ENCODE results near the gene SLC4A5.
A peak's percentile ranks its signal among the peaks of the same experiment; 100 is the strongest.

The SLC4A5 gene

DNA sequence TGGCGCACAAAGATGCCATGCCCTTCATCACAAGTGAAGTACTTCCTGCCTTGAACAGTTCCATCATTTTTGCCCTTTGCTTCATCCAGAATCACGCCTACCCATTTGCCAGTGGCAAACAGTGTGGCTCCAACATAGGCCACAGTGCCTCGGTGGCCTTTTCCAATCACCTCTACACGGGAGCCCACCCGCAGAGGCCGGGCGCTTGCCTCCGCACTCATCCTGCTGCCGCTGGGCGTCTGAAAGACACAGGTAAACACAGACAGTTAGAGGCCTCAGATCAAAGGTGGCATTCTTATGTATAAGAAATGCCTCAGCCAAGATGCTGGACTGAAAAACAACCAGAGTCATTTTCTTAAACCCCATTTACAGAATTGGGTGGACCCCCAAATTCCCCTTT, 34.8 kb upstream of the SLC4A5 start:
- Histone ChIP-seq H3K4ac (ENCODE audit: low read length) (no peak overlapping the region), H3K27me3 (ENCODE audit: control insufficient read depth in 3 of 3, insufficient read depth in 3 of 3, low read depth in 1 of 3, low read length in 3 of 3) (no peaks in the 10 kb centered on the region), H3K4me3 (ENCODE audit: low read length in 2 of 2) (no peak overlapping the region), H3K9me3 (replicated peaks in 1 of 2; ENCODE audit: control insufficient read depth in 2 of 2, insufficient read depth in 1 of 2, low read depth in 1 of 2, low read length in 2 of 2) (no peaks in the 10 kb centered on the region), H3K27ac (replicated peaks; ENCODE audit: low read length) (no peak overlapping the region), H2BK12ac (ENCODE audit: low read length) (no peak overlapping the region), H4K91ac (ENCODE audit: low read depth, low read length, poor library complexity) (no peak overlapping the region), H3K36me3 (replicated peaks in 1 of 2; ENCODE audit: control insufficient read depth in 2 of 2, insufficient read depth in 2 of 2, low read length in 2 of 2) (peaks cover 12 to 26% of the 10 kb centered on the region in 2 donors), H3K79me1 (ENCODE audit: low read depth, low read length) (peaks cover 22% of the 10 kb centered on the region), H3K4me1 (ENCODE audit: control insufficient read depth in 2 of 2, insufficient read depth in 1 of 2, low read depth in 1 of 2, low read length in 2 of 2) (peaks cover 26 to 27% of the 10 kb centered on the region in 2 donors), H2BK15ac (ENCODE audit: low read length) (no peak overlapping the region), H3K18ac (ENCODE audit: low read length) (no peak overlapping the region), H2BK5ac (ENCODE audit: low read length) (no peak overlapping the region), H3K23ac (ENCODE audit: low read depth, low read length, poor library complexity) (no peak overlapping the region), H2BK120ac (ENCODE audit: low read depth, low read length) (no peak overlapping the region), H2AK5ac (ENCODE audit: low read depth, low read length) (no peak overlapping the region), H3K4me2 (ENCODE audit: insufficient read depth, low read length, poor library complexity, severe bottlenecking) (no peak overlapping the region), H3K9ac (ENCODE audit: low read depth, low read length, poor library complexity) (no peak overlapping the region), H3K14ac (ENCODE audit: low read length) (no peak overlapping the region), H2AFZ (ENCODE audit: low read length) (no peak overlapping the region), H4K8ac (ENCODE audit: low read depth, low read length) (no peak overlapping the region)
- no peak for DNase-seq (ENCODE audit: low spot score)
- WGBS, 2 donors (ENCODE audit: extremely low coverage in 2 of 2, insufficient read length in 2 of 2, insufficient replicate concordance in 1 of 2), result no CpG with 5 or more reads among the region's 10 CpGs

GRCh38 chr2:74375838-74376237, 32.6 kb upstream of the SLC4A5 start:
- WGBS, 2 donors (ENCODE audit: extremely low coverage in 2 of 2, insufficient read length in 2 of 2, insufficient replicate concordance in 1 of 2), result no CpG with 5 or more reads among the region's 2 CpGs
- H3K27me3 ChIP-seq (ENCODE audit: control insufficient read depth in 3 of 3, insufficient read depth in 3 of 3, low read depth in 1 of 3, low read length in 3 of 3), result no peaks in the 10 kb centered on the region
- H3K27ac ChIP-seq (replicated peaks; ENCODE audit: low read length), result no peak overlapping the region
- H3K4me3 ChIP-seq (ENCODE audit: low read length in 2 of 2), result no peak overlapping the region
- no peak overlapping the region for H3K9ac ChIP-seq (ENCODE audit: low read depth, low read length, poor library complexity)
- no peak overlapping the region for H3K23ac ChIP-seq (ENCODE audit: low read depth, low read length, poor library complexity)
- H3K9me3 ChIP-seq (replicated peaks in 1 of 2; ENCODE audit: control insufficient read depth in 2 of 2, insufficient read depth in 1 of 2, low read depth in 1 of 2, low read length in 2 of 2), result no peaks in the 10 kb centered on the region
- peaks cover 24 to 44% of the 10 kb centered on the region in 2 donors for H3K36me3 ChIP-seq (replicated peaks in 1 of 2; ENCODE audit: control insufficient read depth in 2 of 2, insufficient read depth in 2 of 2, low read length in 2 of 2)
- DNase-seq (ENCODE audit: low spot score), result no peak
- H4K91ac ChIP-seq (ENCODE audit: low read depth, low read length, poor library complexity), result no peak overlapping the region
- no peak overlapping the region for H3K4me2 ChIP-seq (ENCODE audit: insufficient read depth, low read length, poor library complexity, severe bottlenecking)
- H4K8ac ChIP-seq (ENCODE audit: low read depth, low read length), result no peak overlapping the region
- no peak overlapping the region for H3K14ac ChIP-seq (ENCODE audit: low read length)
- no peak overlapping the region for H3K18ac ChIP-seq (ENCODE audit: low read length)
- H2BK15ac ChIP-seq (ENCODE audit: low read length), result no peak overlapping the region
- H2BK12ac ChIP-seq (ENCODE audit: low read length), result no peak overlapping the region
- no peak overlapping the region for H3K4ac ChIP-seq (ENCODE audit: low read length)
- peaks cover 30% of the 10 kb centered on the region for H3K79me1 ChIP-seq (ENCODE audit: low read depth, low read length)
- no peak overlapping the region for H2AK5ac ChIP-seq (ENCODE audit: low read depth, low read length)
- no peak overlapping the region for H2AFZ ChIP-seq (ENCODE audit: low read length)
- H2BK120ac ChIP-seq (ENCODE audit: low read depth, low read length), result no peak overlapping the region
- H2BK5ac ChIP-seq (ENCODE audit: low read length), result no peak overlapping the region
- peaks cover 26 to 28% of the 10 kb centered on the region in 2 donors for H3K4me1 ChIP-seq (ENCODE audit: control insufficient read depth in 2 of 2, insufficient read depth in 1 of 2, low read depth in 1 of 2, low read length in 2 of 2)

- Histone ChIP-seq H3K4me3 (ENCODE audit: low read length in 2 of 2) (peak overlapping the region; percentile 41 to 83), H4K91ac (ENCODE audit: low read depth, low read length, poor library complexity) (no peak overlapping the region), H3K79me1 (ENCODE audit: low read depth, low read length) (peaks cover 27% of the 10 kb centered on the region), H3K4me1 (ENCODE audit: control insufficient read depth in 2 of 2, insufficient read depth in 1 of 2, low read depth in 1 of 2, low read length in 2 of 2) (peaks cover 19 to 21% of the 10 kb centered on the region in 2 donors), H3K23ac (ENCODE audit: low read depth, low read length, poor library complexity) (no peak overlapping the region), H2BK12ac (ENCODE audit: low read length) (no peak overlapping the region), H3K4me2 (ENCODE audit: insufficient read depth, low read length, poor library complexity, severe bottlenecking) (peak overlapping the region; percentile 82), H3K4ac (ENCODE audit: low read length) (no peak overlapping the region), H3K18ac (ENCODE audit: low read length) (peak overlapping the region; percentile 81), H2AK5ac (ENCODE audit: low read depth, low read length) (no peak overlapping the region), H2BK15ac (ENCODE audit: low read length) (no peak overlapping the region), H2AFZ (ENCODE audit: low read length) (peak overlapping the region; percentile 64), H3K27me3 (ENCODE audit: control insufficient read depth in 3 of 3, insufficient read depth in 3 of 3, low read depth in 1 of 3, low read length in 3 of 3) (no peaks in the 10 kb centered on the region), H3K9me3 (replicated peaks in 1 of 2; ENCODE audit: control insufficient read depth in 2 of 2, insufficient read depth in 1 of 2, low read depth in 1 of 2, low read length in 2 of 2) (no peaks in the 10 kb centered on the region), H3K14ac (ENCODE audit: low read length) (no peak overlapping the region), H3K27ac (replicated peaks; ENCODE audit: low read length) (peak overlapping the region; percentile 50), H2BK120ac (ENCODE audit: low read depth, low read length) (no peak overlapping the region), H3K36me3 (replicated peaks in 1 of 2; ENCODE audit: control insufficient read depth in 2 of 2, insufficient read depth in 2 of 2, low read length in 2 of 2) (peaks cover 36 to 56% of the 10 kb centered on the region in 2 donors), H2BK5ac (ENCODE audit: low read length) (no peak overlapping the region), H4K8ac (ENCODE audit: low read depth, low read length) (peak overlapping the region; percentile 17), H3K9ac (ENCODE audit: low read depth, low read length, poor library complexity) (peak overlapping the region; percentile 85)
- no CpG with 5 or more reads among the region's 19 CpGs for WGBS, 2 donors (ENCODE audit: extremely low coverage in 2 of 2, insufficient read length in 2 of 2, insufficient replicate concordance in 1 of 2)
- DNase-seq (ENCODE audit: low spot score), result peak; percentile 78
Measured at GRCh38 chr2:74374509-74375205, 31.4 kb upstream of the SLC4A5 start.

DNA sequence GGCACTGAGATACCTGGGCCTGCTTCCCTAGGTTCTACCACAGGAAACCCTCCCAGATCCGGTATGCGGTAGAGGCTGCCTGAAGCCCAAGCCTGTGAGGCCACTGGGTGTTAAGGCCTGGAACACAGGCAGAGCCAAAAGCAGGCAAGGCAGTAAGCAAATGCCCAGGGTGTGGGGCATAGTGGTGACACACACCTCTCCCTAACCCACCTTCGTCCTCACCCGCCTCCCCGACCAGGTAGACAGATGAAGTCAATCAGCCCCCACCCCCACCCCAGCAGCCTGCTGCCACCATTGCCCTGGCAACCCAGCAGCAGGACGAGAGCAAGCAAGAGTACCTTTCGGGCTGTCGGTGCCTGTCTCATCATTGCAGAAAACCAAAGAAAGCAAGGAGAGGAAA, 30.8 kb upstream of the SLC4A5 start:
- no peak overlapping the region for H2BK120ac ChIP-seq (ENCODE audit: low read depth, low read length)
- DNase-seq (ENCODE audit: low spot score), result no peak
- peaks cover 22% of the 10 kb centered on the region for H3K79me1 ChIP-seq (ENCODE audit: low read depth, low read length)
- peak overlapping the region; percentile 64 for H2AFZ ChIP-seq (ENCODE audit: low read length)
- no peak overlapping the region for H2AK5ac ChIP-seq (ENCODE audit: low read depth, low read length)
- no peak overlapping the region for H2BK5ac ChIP-seq (ENCODE audit: low read length)
- no peak overlapping the region for H3K23ac ChIP-seq (ENCODE audit: low read depth, low read length, poor library complexity)
- H3K4me3 ChIP-seq (ENCODE audit: low read length in 2 of 2), result peak overlapping the region; percentile 41 to 83
- H3K14ac ChIP-seq (ENCODE audit: low read length), result no peak overlapping the region
- no peak overlapping the region for H3K4ac ChIP-seq (ENCODE audit: low read length)
- no peak overlapping the region for H4K91ac ChIP-seq (ENCODE audit: low read depth, low read length, poor library complexity)
- no peak overlapping the region for H3K27ac ChIP-seq (replicated peaks; ENCODE audit: low read length)
- H3K9ac ChIP-seq (ENCODE audit: low read depth, low read length, poor library complexity), result peak overlapping the region; percentile 85
- peak overlapping the region; percentile 17 for H4K8ac ChIP-seq (ENCODE audit: low read depth, low read length)
- no CpG with 5 or more reads among the region's 8 CpGs for WGBS, 2 donors (ENCODE audit: extremely low coverage in 2 of 2, insufficient read length in 2 of 2, insufficient replicate concordance in 1 of 2)
- H3K4me1 ChIP-seq (ENCODE audit: control insufficient read depth in 2 of 2, insufficient read depth in 1 of 2, low read depth in 1 of 2, low read length in 2 of 2), result peaks cover 17% of the 10 kb centered on the region in 2 donors
- H2BK12ac ChIP-seq (ENCODE audit: low read length), result no peak overlapping the region
- no peaks in the 10 kb centered on the region for H3K27me3 ChIP-seq (ENCODE audit: control insufficient read depth in 3 of 3, insufficient read depth in 3 of 3, low read depth in 1 of 3, low read length in 3 of 3)
- peak overlapping the region; percentile 82 for H3K4me2 ChIP-seq (ENCODE audit: insufficient read depth, low read length, poor library complexity, severe bottlenecking)
- H3K9me3 ChIP-seq (replicated peaks in 1 of 2; ENCODE audit: control insufficient read depth in 2 of 2, insufficient read depth in 1 of 2, low read depth in 1 of 2, low read length in 2 of 2), result no peaks in the 10 kb centered on the region
- no peak overlapping the region for H2BK15ac ChIP-seq (ENCODE audit: low read length)
- peak overlapping the region; percentile 81 for H3K18ac ChIP-seq (ENCODE audit: low read length)
- H3K36me3 ChIP-seq (replicated peaks in 1 of 2; ENCODE audit: control insufficient read depth in 2 of 2, insufficient read depth in 2 of 2, low read length in 2 of 2), result peaks cover 40 to 63% of the 10 kb centered on the region in 2 donors
